ENCODE measurements around the gene ZFAND2B.

Gene ZFAND2B

DNA sequence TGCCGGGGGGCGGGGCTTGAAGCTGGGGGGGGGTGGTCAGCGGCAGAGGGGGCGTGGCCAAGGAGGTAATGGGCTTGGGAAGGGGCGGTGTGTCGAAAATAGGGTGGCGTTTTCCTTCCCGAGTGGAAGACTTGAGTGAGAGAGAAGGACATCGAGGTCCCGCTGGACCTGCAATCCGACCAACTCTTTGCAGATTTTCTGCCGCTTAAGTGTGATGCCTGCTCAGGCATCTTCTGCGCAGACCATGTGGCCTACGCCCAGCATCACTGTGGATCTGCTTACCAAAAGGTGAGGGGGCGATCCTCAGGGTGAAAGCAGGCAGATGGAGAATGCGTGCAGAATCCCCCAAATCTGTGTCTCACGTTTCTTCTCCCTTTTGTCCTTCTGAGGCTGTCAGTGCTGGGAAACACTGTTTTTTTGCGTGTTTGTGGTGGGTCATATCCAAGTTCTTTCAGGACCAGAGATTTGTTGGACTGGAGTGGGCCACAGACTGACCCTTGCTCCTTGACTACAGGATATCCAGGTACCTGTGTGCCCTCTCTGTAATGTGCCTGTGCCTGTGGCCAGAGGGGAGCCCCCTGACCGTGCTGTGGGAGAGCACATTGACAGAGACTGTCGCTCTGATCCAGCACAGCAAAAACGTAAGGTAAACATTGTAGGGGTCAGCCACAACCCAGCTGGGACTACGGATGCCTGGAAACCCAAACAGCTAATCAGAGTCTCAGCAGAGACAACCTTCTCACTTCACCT, 727 bp downstream of the ZFAND2B start:
- DNase-seq = no peak

DNA sequence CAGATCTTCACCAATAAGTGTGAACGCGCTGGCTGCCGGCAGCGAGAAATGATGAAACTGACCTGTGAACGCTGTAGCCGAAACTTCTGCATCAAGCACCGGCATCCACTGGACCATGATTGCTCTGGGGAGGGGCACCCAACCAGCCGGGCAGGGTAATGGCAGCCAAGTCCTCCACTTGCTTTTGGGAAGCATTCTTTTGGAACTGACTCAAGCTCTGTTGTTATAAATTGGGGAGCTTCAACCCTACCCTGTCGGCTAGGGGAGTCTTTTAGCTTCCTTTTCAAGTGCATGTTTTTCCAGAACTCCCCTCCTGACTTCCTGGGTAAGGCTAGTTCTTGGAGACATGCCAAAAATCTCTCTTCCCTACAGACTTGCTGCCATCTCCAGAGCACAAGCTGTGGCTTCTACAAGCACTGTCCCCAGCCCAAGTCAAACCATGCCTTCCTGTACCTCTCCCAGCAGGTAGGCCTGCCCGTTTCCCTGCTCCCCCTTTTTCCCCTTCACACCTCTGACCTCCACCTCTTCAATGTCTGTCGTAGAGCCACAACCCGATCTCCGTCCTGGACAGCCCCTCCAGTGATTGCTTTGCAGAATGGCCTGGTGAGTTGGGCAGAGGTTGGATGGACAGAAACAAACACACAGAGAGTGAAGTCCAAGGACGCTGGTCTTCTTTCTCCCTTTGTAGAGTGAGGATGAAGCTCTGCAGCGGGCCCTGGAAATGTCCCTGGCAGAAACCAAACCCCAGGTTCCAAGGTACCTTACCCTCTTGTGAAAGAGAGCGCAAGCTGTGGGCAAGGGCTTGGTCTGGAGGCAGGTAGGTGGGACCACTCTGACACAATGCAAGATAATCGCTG, 1.5 kb downstream of the ZFAND2B start:
- DNase-seq = no peak

DNA sequence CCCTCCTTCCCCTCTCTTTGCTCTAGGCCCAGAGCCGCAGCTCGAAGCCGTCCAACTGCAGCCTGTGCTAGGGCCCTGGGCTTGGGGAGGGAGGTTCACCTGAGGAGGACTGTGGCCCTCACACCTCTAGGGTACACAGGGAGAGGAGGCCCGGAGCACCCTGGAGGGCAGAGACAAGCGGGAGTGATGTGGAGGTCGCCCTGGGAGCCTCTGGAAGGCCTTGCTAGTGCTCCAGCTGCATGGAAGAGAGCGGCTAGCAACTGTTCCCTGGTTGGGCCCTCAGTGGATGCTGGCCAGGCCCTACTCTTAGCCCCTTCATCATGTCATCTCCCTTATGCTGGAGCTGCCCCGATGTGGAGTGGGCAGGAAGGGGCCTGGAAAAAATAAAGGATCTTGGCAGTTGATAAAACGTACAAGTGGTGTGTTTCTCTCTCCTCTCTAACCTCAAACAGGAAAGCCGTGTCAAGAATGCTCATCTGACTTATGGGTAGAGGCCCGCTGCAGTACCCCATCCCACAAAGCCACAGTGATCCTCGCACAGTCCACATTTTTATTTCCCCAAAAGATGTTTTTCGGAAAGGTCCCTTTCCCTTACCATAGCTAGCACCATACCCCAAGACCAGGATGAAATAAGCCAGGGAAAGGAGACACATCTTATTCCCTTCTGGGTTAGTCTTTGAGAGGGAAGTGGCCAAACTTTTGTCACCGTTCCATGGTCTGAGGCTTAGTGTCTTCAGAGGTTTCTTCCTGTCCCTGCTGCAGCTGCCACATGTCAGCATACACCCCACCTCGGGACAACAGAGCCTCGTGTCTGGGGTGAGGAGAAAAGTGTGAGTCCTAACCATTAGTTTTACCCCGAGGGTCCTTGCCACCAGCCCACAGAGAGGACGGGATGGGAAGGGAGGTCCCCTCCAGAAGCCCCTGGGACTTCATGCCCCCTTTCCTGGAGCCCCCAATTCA, 2.9 kb downstream of the ZFAND2B start:
- no peak for DNase-seq

DNA sequence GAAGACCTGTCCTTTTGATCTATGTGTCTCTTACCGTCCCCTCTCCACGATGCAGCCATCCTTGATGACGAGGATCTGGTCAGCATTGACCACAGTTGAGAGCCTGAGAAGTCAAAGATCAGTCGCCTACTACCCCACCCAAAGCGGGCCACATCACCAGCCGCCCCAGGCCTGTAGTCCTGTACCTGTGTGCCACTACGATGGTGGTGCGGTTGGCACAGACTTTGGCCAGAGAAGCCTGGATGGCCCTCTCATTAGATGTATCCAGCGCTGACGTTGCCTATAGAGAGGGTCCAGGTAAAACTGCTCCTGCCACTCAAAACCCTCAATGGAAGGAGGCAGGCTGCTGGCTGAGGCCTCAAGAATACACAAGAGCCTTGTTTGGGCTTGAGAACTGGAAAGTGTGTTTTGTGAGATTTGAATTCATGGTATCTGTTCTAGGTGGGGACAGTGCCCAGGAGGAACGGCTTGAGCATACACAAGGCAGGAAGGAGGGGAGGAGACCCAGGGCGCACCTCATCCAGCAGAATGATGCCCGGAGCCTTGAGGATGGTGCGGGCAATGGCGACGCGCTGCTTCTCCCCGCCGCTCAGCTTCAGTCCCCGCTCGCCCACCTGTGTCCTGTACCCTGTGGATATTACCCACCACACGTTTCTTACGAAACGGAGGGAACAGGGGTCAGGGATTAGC, 3.8 kb downstream of the ZFAND2B start:
- DNase-seq = no peak

DNA sequence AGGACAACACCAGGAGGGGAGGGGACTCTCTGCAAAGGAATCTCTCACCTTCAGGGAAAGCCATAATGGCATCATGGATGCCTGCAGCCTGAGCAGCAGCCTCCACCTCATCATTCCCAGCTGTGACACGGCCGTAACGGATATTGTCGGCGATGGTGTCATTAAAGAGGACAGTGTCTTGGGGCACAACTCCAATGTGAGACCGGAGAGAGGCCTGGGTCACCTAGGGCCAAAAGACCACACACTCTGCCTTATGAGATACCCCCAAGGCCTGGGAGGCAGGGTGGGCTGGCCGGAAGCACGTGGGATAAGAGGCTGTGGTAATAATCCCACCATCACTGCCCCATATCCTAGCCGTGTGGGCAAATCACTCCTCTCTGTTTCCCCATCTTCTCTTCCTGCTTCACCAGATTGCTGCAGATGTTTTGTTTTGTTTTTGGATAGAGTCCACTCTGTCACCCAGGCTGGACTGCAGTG, 4.3 kb downstream of the ZFAND2B start:
- no peak for DNase-seq

DNA sequence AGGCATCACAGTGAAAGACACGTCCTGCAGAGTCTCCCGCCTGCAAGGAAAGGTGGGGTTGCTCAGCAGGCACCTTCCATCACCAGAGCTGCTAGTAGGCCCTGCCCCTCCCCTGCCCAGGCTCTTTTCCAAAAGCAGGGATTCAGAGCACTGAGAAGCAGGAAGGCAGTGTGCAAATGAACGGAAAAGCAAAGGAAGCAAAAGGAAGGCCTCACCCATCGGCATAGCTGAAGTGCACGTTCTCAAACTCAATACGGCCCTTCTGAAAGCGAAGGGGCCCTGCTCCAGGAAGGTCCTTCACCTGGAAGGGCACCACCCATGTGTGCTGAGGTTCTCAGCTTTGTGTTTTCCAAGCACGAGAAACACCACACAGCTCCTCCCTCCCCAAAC, 6.4 kb downstream of the ZFAND2B start:
- no peak for DNase-seq

DNA sequence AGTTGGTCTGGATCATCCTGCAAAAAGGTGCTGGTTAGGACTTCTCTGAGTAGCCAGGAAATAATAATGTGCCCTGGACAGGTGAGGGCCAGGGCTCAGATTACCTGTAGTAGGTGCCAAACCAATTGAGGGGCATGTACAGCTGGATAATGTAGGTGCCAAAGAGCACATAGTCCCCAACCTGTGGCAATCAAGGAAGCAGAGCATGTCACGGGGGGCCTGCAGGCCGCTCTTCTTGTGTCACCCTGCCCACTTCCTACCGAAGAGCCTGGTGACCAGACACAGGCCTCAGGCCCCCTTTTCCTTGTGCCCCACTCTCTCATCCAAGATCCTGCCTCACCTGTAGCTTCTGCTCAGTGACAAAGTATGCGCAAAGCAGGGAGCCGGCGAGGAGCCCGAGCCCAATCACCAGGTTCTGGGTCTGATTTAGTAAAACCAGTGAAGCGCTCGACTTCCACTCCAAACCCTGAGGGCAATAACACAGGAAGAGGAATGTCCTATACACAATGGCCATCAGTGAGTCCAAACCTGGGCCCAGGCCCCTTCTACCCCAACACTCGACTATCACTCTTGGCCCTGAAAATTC, 7.0 kb downstream of the ZFAND2B start:
- no peak for DNase-seq

DNA sequence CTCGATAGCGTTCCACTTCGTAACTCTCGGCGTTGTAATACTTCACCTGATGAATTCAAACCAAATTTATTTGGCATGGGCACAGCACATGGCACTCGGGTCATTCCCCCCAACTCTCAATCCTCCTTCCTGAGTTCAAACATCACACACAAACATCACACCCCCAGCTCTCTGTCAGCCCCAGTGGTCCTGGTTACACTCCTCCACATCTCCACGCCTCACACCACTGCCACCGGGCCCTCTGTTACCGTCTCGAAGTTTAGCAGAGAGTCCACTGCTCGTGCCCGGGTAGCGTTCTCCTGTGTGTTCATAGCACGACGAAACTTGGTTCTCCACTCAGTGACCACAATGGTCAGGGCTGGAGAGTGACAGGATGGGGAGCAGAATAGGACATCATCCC, 7.6 kb downstream of the ZFAND2B start:
- DNase-seq = no peak

DNA sequence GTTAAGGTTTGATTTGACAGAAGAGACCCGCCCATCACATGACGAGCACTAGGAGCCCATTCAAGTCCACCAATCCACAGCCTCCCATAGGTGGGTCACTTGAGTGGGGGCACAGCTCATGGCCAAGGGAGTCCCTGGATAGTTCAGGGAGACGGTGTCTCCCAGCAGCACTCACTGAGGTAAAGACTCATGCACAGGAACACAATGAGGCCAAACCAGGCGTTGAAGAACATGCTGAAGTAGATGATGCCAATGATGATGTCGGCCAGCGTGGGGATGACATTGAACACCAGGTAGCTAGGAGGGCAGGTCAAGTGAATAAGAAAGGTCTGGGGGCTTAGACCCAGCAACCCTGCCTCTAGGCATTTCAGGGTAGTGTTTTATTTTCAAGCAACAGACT, 8.2 kb downstream of the ZFAND2B start:
- no peak for DNase-seq

DNA sequence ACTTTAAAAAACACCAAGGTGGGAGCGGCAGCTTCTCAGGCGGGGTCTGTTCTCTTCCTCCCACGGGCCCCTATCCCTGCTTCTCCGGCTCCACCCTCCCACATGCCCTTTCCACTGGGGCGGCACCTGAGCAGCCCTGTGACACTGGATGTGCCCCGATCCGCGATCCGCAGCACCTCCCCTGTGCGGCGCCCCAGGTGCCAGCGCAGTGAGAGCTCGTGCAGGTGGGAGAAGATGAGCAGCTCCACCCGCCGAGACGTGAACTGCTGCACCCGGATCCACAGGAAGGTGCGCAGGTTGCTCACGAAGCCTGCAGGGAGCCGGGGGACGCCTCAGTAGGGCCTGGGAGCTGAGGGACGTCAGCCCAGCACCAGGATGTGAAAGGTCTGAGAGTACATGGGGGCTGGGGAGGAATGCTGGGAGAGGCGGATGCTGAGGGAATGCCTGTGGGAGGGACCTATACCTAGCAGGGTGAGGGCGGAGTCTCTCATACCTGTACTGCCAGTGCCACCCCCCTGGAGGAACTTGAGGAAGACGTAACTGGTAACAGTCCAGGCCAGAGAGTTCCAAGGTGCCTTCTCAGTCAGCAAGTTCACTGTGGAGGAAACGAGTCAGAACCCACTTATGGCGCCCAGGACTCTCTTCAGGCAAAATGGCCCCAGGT, 9.4 kb downstream of the ZFAND2B start:
- DNase-seq = no peak

DNA sequence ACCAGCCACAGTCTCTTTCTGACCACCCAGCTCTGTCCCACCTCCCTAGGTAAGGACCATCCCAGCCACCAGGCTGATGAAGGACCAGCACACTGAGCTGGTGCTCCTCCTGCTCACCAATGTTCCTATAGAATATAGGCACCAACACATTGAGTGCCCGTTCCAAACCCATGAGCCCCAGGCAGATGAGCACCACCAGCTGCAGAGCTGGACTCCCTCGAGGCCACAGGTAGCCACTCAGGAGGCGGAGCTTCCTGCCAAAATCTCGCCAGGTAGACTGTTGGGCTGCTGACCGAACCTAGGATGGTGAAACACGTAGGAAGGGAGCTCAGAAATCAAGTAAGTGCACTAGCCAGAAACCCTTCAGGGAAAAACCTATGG, 9.9 kb downstream of the ZFAND2B start:
- DNase-seq = no peak

DNA sequence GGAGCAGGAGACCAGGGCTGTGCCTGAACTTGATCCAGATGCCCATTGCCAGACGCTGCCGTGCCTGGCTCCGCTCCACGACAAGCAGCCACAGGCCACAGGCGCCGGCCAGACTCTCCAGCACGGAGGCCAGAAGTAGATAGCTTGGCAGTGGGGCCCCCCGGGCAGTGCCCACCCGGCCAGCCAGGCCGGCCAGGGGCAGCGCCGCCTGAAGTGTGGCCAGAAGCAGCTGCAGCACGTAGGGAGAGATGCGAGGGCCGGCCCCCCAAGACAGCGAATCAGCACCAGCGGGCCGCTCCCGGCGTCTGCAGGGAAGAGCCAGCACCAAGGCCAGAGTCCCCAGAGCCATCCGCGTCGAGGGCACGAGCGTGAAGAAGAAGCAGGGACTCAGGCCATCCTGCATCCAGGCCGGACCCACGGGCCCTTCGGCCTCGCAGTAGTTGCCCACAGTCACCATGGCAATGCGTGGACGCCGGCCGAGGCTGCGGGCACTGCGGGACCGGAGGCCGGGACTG, 11.7 kb downstream of the ZFAND2B start:
- DNase-seq = peak; percentile 67

DNA sequence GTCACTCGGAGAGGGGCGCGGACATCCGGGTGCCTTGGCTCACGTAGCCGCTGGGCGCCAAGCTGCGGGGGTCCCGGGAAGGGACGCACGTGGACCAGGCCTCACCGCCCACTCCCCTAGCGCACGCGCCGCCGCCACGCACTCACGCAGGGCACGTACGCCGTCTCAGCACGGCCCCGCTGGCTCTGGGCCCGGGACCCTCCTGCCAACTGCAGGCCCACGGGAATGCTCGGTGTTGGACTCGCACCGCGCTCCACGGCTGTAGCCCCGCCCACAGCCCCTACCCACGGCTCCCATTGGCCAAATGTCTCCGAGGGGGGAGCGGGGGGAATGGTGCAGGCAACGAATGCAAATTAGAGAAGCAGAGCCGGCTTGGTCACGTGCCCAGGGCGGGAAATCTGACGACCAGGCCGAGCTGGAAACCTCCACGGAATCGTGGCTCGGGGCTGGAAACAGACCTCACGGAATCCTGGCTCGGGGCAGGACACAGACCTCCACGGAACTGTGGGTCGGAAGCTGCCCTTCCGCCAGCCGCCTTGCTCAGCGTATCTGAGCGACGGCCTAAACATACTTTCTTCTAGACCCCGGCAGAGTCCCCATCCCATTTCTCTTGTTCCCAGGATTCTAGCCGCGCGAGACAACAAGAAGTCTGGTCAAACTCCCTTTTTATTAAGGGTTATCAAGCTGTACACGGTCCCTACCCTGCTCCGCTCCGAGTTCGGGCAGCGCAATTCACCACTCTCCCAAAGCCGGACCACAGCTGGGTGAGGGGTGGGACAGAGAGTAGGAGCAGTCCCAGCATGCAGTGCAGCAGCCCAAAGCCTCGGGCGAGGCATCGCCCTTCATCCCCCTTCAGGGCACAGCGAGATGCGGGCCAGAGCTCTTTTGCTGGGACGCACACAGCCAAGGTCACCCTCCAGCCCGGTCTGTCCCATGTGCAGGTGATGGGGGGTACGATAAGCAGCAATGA, 12.4 kb downstream of the ZFAND2B start, which contains the start of gene ABCB6:
Gene ABCB6 (minus strand): TSS at position 227 of the 970 bp plus-strand sequence. CDS start 285 bp downstream, outside the sequence.
- DNase-seq = peak; percentile 59

DNA sequence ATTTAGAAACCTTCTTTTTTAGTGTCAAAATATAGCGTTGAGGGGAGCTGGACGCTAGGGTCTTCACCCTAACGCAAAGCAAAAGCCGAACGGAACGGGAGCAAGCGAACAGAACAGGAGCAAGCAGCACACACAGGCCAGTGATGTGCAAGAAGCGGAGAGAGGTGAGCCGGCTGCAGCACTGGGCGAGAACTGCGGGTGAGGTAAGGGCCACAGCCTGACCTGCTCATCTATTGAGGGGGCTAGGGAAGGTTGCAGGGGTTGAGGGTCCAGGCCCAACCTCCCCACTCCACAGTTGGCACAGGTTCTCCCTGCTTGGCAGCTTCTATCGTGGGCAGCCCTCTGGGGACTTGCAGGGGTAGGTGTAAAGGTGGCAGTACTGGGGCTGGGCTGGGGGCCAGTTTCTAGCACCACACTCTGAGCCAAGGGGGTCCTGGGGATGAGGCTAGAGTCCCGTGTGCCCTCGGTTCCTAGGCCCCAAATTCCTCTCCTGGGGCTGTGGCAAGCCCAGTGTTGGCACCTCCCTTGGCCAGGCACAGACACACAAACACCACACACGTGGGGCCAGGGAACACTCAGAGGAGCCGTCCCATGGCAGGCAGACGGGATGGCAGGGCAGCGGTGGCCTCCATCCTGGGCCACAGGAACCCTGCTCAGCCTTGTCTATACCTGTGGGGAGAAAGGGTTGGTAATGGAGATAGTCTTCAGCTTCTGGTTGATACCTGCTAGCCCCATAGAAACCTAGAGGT, 13.4 kb downstream of the ZFAND2B start:
- no peak for DNase-seq

DNA sequence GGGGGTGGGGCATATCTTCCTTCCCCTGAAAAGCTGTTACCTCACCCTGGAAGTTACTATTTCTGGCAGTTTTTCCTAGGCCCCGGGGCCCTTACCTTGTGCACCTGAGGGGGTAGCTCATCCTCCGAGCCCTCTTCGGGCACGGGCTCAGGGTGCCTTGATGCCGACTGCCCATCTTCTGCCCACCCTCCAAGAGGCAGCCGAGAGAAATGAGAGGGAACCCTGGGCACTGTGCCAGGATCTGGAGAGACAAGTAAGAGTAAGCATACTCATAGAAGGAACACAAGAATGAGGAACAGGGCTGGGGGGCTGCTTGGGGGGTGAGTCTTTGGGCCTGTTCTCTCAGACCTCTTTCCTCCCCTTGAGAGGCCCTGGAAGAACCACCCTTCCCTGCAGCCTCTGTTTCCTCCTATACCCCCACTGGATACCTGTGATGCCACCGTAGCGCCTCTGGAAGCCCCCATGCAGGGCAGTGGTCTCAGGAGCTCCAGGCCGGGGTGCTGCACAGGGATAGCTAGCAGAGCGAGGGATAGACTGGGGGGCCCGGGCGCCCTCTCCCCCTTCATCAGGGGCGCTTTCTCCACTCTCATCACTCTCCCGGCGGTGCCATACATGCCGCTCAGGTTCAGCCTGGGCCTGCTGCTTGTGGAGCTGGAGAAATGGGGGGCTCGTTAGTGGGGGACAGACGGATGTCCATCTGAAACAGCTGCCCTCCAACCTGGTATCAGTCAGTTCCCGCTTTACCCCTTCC, 14.2 kb downstream of the ZFAND2B start:
- no peak for DNase-seq

DNA sequence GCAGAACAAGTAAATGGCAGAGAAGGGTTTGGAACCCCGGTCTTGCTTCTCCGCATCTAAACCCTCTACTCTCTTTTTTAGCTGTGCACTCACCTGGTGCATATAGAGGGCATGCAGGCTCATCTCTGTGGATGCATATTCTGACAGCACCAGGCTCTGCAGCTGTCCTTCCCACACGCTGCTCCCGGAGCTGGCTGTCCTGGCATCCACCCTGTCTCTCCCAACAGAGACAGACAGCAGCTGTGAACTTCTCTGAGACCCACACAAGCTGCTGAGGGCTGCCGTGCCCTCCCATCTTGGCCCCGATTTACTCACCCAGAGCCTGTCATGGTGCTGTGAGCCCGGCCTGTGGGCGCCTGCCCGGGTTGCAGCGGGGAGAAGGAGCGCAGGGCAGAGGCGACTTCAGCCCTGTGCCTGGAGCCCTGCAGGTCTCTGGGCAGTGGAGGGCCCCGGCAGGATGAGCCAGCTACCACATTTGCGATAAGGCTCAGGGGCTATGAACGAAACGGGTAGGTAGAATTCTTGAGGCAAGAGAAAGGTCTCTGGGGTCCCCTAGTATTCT, 15.5 kb downstream of the ZFAND2B start:
- no peak for DNase-seq

DNA sequence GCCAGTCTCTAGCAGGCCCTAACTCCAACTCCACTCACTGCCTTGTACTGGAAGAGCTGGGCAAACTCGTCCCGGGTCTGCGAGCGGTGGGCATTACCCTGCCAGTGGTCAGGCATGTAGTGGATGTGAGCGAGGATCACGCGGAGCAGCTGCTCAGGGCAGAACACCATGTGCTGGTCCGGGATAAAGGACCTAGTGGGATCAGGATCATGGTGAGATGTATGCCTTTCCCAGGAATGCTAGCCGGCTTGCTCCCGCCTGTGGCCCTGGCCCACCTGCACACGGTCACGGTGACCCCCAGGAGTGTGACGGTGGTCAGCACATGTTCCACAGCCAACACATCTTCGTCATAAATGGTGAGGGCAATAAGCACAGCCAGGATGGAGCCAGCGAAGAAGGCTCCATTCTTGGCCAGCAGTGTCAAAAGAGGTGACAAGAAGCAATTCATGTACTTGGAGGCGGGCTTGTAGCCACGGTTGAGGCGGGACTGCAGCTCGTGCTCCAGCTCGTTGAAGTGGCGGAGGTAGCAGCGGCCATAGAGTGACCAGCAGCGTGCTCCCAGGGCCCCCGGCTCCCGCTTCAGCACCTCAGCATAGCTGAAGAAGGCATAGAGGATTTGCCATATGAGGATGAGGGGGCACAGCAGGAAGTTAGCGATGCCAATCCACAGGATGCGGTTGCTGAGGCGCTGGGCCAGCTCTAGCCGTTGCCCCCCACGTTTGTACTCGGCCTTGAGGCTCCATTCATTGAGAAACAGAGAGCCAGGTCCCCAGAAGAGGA, 17.4 kb downstream of the ZFAND2B start:
- DNase-seq = no peak

Data from GOT3 (cell line).